NCI-H1092 treated with DMSO at 0.1 percent for 48 hours (cell line): ENCODE data around the gene CDH18.

Experiments
- DNase-seq: peaks from one replicate; lab custom pipeline; 2025; lab: John Stamatoyannopoulos, UW

The CDH18 gene

GRCh38 chr5:19733612-19734495 lies 254.1 kb downstream of the CDH18 start:
- DNase-seq: no peak

- no peak for DNase-seq
Observed at GRCh38 chr5:19728571-19728970, 259.4 kb downstream of the CDH18 start.

GRCh38 chr5:19719109-19719508 lies 268.9 kb downstream of the CDH18 start:
- no peak for DNase-seq

GRCh38 chr5:19713740-19714139 lies 274.3 kb downstream of the CDH18 start:
- no peak for DNase-seq

GRCh38 chr5:19709403-19709802 lies 278.6 kb downstream of the CDH18 start:
- DNase-seq: no peak

- DNase-seq: no peak
Observed at GRCh38 chr5:19706776-19707175, 281.2 kb downstream of the CDH18 start.

- DNase-seq: no peak
Observed at GRCh38 chr5:19701731-19702130, 286.3 kb downstream of the CDH18 start.

- no peak for DNase-seq
Observed at GRCh38 chr5:19694949-19695611, 292.9 kb downstream of the CDH18 start.

- no peak for DNase-seq
Observed at GRCh38 chr5:19690978-19691377, 297.0 kb downstream of the CDH18 start.

GRCh38 chr5:19685473-19685872 lies 302.5 kb downstream of the CDH18 start:
- no peak for DNase-seq

- no peak for DNase-seq
Observed at GRCh38 chr5:19676895-19677294, 311.1 kb downstream of the CDH18 start.

- no peak for DNase-seq
Observed at GRCh38 chr5:19660679-19661078, 327.3 kb downstream of the CDH18 start.

- no peak for DNase-seq
Observed at GRCh38 chr5:19655627-19656026, 332.4 kb downstream of the CDH18 start.

- DNase-seq: no peak
Observed at GRCh38 chr5:19638461-19638860, 349.5 kb downstream of the CDH18 start.

- DNase-seq: no peak
Observed at GRCh38 chr5:19630876-19631275, 357.1 kb downstream of the CDH18 start.

GRCh38 chr5:19626211-19626610 lies 361.8 kb downstream of the CDH18 start:
- DNase-seq: no peak

- DNase-seq: no peak
Observed at GRCh38 chr5:19625562-19625961, 362.4 kb downstream of the CDH18 start.

- no peak for DNase-seq
Observed at GRCh38 chr5:19619571-19619970, 368.4 kb downstream of the CDH18 start.

- no peak for DNase-seq
Observed at GRCh38 chr5:19616701-19617215, 371.2 kb downstream of the CDH18 start.

GRCh38 chr5:19615661-19616060 lies 372.3 kb downstream of the CDH18 start:
- no peak for DNase-seq

GRCh38 chr5:19615071-19615470 lies 372.9 kb downstream of the CDH18 start:
- no peak for DNase-seq

GRCh38 chr5:19608444-19609002 lies 379.5 kb downstream of the CDH18 start:
- DNase-seq: peak; percentile 55

GRCh38 chr5:19605846-19606407 lies 382.1 kb downstream of the CDH18 start:
- no peak for DNase-seq
